KOPT-K1 (cell line): ENCODE results near the gene ASCC3.
A peak's percentile ranks its signal among the peaks of the same experiment; 100 is the strongest.

Experiments used
- H3K27ac ChIP-seq: fragments of 200-600 bp; sonication (generic); 2 replicates; pipeline ENCODE4 v1.5.1; 2016; ENCODE audit warnings: antibody characterized with exemption, mild to moderate bottlenecking, low read depth, low read length; ENCODE audit not compliant: poor library complexity, severe bottlenecking
- H3K36me3 ChIP-seq: fragments of 200-600 bp; sonication (generic); 2 replicates; pipeline ENCODE4 v1.5.1; 2017; ENCODE audit warnings: antibody characterized with exemption, mild to moderate bottlenecking, low read length, moderate library complexity; ENCODE audit not compliant: insufficient read depth
- H3K9me3 ChIP-seq: fragments of 200-600 bp; sonication (generic); 2 replicates; pipeline ENCODE4 v1.5.1; 2017; ENCODE audit warnings: antibody characterized with exemption, low read length, mild to moderate bottlenecking; ENCODE audit not compliant: insufficient read depth, poor library complexity, severe bottlenecking

Gene ASCC3

DNA sequence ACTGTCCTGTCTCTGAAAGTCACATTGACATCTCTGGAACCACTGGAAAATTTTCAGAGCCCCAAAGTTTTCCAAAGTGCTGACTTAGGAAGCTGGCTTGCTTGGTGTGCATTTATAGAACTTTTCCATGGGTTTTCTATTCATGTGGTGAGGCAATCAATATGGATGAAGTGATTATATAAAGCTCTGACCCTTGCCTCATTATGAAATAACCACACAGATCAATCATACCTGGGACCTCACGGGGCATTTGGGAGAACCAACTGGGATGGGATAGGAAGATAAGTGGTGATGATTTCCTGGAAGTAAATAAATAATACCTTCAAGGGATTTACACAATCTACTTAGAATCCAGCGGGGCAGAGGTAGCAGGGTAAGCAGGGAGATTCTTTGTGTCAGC is 393.5 kb downstream of the ASCC3 start:
- Histone ChIP-seq H3K9me3 (no peaks in the 10 kb centered on the region), H3K27ac (no peak overlapping the region), H3K36me3 (no peaks in the 10 kb centered on the region)

DNA sequence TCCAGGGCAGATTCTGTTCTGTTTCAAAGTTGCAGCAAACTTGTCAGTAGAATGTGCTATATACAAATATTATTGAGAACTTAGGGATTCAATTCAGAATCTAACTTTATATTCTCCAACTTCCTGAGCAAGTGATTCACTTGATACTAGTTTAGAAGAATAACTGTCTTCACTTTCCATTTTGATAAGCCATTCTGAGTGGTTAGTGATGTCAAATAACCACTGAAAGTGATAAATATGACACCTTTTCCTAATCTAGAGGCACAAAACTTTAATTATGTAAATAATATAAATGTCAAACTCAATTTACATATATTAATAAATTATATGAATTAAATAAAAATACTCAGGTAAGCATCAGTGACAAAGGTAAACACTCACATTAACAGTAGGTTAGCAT is 395.9 kb downstream of the ASCC3 start:
- Histone ChIP-seq H3K36me3 (no peaks in the 10 kb centered on the region), H3K27ac (no peak overlapping the region), H3K9me3 (no peaks in the 10 kb centered on the region)

DNA sequence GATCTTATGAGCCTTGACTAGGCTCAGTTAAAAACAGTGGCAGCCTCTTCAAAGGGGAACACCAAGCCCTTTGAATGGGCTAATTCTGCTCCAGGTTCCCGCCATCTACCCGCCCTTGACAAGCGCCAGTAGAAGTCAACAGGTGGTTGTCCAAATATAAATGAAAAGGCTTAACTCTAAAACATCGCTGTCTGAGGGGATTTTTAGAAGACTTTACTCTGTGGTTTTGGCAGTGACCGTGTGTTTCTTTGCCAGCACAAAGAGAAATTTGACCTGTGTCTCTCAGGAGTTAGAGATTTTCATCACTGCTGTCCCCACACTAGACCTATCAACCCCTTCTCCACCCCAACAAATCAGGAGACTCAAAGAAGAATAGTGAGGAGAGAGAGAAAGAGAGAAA is 396.7 kb downstream of the ASCC3 start:
- Histone ChIP-seq H3K27ac (no peak overlapping the region), H3K36me3 (no peaks in the 10 kb centered on the region), H3K9me3 (no peaks in the 10 kb centered on the region)

DNA sequence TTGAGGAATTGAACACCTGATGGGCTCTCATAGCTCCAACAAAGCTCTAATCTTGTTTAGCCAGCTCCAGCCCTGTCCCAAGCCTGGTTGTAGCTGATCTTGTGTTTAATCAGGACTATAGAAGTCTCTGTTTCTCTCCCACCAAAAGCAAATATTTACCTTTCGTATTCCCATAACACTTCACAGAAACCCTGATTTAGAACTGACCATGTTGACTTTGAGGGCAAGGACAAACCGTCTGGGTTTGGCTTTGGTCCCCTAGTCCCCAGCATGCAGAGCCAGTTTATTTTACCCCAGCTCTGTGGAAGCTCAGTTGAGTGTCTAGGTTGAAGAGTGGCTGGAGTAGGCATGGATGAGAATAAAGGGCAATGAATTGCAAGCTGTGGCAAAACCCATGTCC is 398.4 kb downstream of the ASCC3 start:
- Histone ChIP-seq H3K36me3 (no peaks in the 10 kb centered on the region), H3K27ac (no peak overlapping the region), H3K9me3 (no peaks in the 10 kb centered on the region)

DNA sequence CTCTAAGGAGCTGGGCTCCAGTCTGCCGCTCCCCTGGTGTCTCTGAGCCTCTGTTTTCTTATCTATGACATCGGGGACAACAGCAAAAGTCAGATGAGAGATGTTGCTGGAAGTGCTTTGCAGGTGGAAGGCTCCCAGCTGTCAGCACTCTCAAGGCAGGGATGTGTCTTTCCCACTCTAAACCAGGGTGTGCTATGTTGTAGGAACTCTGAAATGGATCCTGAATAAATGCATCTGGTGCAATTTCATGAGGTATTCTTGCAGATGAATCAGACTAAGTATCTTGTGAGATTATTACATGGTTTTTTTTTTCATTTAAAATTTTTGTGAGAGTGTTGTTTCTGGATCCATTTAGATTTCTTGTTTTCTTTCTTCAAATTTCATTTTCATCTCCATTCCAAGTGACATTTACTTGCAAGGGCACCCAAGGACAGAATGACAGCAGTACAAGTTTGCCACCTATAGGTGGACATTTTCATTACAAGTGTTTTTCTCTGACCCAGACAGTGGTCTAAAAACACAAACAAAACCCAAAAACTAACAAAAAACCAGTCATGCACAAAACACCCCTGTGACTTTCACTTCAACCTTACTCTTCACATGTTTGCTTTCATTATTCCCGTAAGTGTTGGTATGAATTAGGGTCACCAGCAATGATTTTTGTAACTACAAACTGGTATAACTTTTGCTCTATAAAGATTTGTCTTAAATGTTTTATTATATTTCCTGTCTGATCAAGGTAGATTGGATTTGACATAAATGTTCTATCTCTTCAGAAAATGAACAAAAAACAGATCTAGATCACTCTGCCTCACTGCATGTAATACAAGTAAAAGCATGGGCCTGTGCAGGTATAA is 401.7 kb downstream of the ASCC3 start:
- Histone ChIP-seq H3K9me3 (no peaks in the 10 kb centered on the region), H3K27ac (peak overlapping the region; percentile 5), H3K36me3 (no peaks in the 10 kb centered on the region)

DNA sequence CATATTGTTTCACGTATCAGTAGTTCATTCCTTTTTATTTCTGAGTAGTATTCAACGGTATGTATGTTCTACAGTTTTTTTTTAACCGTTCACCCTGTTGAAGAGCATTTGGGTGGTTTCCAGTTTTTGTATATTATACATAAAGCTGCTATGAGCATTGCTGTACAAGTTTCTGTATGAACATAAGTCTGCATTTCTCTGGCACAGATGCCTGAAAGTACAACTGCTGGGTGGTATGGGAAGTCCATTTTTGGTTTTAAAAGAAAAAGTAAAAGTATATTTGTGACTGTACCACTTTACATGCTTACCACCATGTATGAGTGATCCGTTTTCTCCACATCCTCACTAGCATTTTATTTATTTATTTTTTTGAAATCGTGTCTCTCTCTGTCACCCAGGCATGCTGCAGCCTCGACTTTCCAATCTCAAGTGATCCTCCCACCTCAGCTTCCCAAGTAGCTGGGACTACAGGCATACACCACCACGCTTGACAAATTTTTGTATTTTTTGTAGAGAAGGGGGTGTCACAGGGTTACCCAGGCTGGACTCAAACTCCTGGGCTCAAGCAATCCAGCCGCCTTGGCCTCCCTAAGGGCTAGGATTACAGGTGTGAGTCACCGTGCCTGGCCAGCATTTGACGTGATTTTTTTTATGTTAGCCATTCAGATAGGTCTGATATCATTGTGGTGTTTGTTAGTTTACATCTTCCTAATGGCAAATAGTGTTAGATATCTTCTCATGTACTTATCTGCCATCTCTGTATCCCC is 405.4 kb downstream of the ASCC3 start:
- no peak overlapping the region for H3K27ac ChIP-seq
- no peaks in the 10 kb centered on the region for H3K36me3 ChIP-seq
- no peaks in the 10 kb centered on the region for H3K9me3 ChIP-seq

DNA sequence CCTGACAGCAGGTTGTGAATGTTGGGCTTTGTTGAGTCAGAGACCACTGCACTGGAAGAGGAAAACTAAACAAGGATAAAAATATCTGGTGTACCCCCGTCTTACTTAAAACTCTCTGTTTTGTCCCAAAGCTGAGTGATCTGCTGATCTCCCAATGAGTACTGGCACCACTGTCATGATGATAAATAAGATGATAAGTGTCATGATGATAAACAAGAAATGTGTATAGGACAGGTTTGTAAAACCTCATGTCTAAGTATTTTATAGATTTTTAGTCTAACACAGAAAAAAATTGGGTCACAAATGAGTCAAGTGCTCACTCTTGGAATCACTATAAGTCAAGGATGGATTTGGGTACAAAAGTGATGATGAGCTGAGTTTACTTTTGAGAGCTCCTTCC is 407.9 kb downstream of the ASCC3 start:
- peak overlapping the region; percentile 36 for H3K27ac ChIP-seq

DNA sequence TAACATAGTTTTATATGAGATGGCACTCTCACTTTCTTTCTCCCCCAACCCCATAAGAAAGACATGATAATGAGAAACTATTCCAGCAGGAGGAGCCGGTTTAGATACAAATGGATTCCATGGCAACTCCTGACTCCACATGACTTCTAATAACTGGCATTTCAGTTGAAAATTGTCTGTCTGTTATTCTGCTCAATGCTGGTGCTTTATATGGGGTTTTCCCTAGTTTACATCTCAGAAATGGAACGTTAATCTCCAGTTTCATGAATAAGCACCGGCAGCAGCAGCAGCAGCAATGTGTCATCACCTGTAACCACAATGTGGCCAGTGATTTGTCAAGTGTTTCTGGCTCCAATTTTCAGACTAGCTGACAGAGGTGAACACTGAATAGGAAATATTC is 408.5 kb downstream of the ASCC3 start:
- Histone ChIP-seq H3K9me3 (no peaks in the 10 kb centered on the region), H3K36me3 (no peaks in the 10 kb centered on the region), H3K27ac (peak overlapping the region; percentile 36)

More for the DNA sequence above, 407.9 kb downstream of the ASCC3 start:
- H3K9me3 ChIP-seq, result no peaks in the 10 kb centered on the region
- no peaks in the 10 kb centered on the region for H3K36me3 ChIP-seq

GRCh38 chr6:100470422-100471120 is 410.6 kb downstream of the ASCC3 start:
- Histone ChIP-seq H3K27ac (no peak overlapping the region), H3K9me3 (peaks cover 18% of the 10 kb centered on the region), H3K36me3 (no peaks in the 10 kb centered on the region)

GRCh38 chr6:100469101-100469859 is 411.8 kb downstream of the ASCC3 start:
- no peak overlapping the region for H3K27ac ChIP-seq
- peaks cover 31% of the 10 kb centered on the region for H3K9me3 ChIP-seq
- H3K36me3 ChIP-seq, result no peaks in the 10 kb centered on the region

GRCh38 chr6:100468016-100468622 is 413.0 kb downstream of the ASCC3 start:
- H3K36me3 ChIP-seq, result no peaks in the 10 kb centered on the region
- peaks cover 40% of the 10 kb centered on the region for H3K9me3 ChIP-seq
- no peak overlapping the region for H3K27ac ChIP-seq

DNA sequence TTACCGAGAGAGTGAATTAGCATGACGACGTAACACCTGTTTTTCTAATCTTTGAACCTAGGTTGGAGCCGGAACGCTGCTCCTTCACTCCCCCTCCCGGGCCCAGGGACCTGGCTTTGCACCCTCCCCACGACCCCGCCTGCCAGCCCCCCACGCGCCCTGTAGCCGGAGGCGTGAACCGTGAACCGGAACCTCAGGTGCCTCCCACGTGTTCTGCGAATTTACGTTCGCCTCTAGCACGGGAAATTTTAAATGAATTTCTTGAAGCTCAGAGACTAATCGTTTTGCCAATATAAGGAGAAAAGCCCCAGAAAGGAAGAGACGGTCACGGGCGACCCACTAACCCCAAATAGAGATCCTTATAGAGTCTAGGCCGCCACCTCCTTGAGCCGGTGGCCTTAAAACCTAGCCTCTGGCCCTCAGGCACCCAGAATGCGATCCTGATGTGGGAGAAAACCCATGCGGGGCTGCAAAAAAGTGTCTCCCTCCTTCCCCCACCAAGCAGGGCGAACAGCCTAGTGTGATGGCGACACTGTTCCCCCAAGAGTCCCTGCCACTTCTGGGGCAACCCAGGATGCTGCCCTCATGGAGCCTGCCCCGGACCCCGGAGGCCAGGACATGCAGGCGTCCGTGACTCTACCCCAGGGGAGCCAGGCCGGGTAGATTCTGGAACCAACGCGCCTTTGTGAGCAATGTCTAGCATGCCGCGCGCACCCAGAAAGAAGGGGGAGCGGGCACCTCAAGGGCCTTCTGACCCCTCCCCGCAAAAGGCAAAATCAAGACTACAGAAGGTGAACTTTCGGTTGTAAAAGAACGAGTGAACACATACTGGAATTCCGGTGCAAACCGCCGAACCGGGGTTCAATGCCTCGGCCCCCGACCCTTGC is 413.8 kb downstream of the ASCC3 start:
- Histone ChIP-seq H3K27ac (no peak overlapping the region), H3K36me3 (no peaks in the 10 kb centered on the region), H3K9me3 (peaks cover 40% of the 10 kb centered on the region)

GRCh38 chr6:100466410-100467128 is 414.6 kb downstream of the ASCC3 start:
- Histone ChIP-seq H3K9me3 (peaks cover 40% of the 10 kb centered on the region), H3K36me3 (no peaks in the 10 kb centered on the region), H3K27ac (no peak overlapping the region)
